Stimulated activated CD4-positive, alpha-beta T cell treated with anti-CD3 and anti-CD28 coated beads, TNF-alpha, amount 100 ng/mL, for 1 hour (primary cell): ENCODE data around the gene SLC13A2.
"Not testable (repeated sequence)": the region's sequence is repeated elsewhere in the genome, so short reads cannot be mapped to it uniquely, and the experiment has no call there.

Experiments used
- DNase-seq, 3 donors: peaks; one replicate each; pipeline ENCODE4 v3.0.0-alpha.2; 2020; ENCODE audit warnings: low read depth in 3 of 3, low spot score in 1 of 3

SLC13A2 gene

GRCh38 chr17:28513476-28513875 is 40.0 kb downstream of the SLC13A2 start:
- no peak for DNase-seq

GRCh38 chr17:28514561-28515002 is 41.1 kb downstream of the SLC13A2 start:
- no peak for DNase-seq

- DNase-seq: no peak
Measured at GRCh38 chr17:28515518-28515917, 42.1 kb downstream of the SLC13A2 start.

GRCh38 chr17:28518132-28518531 is 44.7 kb downstream of the SLC13A2 start:
- DNase-seq: no peak

- DNase-seq: no peak
Measured at GRCh38 chr17:28518578-28518977, 45.1 kb downstream of the SLC13A2 start.

- DNase-seq: no peak
Measured at GRCh38 chr17:28519236-28519635, 45.8 kb downstream of the SLC13A2 start.

GRCh38 chr17:28520687-28521086 is 47.2 kb downstream of the SLC13A2 start:
- DNase-seq: no peak

GRCh38 chr17:28521311-28522085 is 48.1 kb downstream of the SLC13A2 start:
- no peak for DNase-seq

- not testable (repeated sequence) for DNase-seq
Measured at GRCh38 chr17:28522281-28522680, 48.8 kb downstream of the SLC13A2 start.

GRCh38 chr17:28523186-28523585 is 49.7 kb downstream of the SLC13A2 start:
- DNase-seq: no peak

GRCh38 chr17:28523876-28524275 is 50.4 kb downstream of the SLC13A2 start:
- DNase-seq: no peak

- no peak for DNase-seq
Measured at GRCh38 chr17:28524476-28525424, 51.3 kb downstream of the SLC13A2 start.

- DNase-seq: no peak
Measured at GRCh38 chr17:28526381-28526780, 52.9 kb downstream of the SLC13A2 start.

GRCh38 chr17:28527181-28527681 is 53.8 kb downstream of the SLC13A2 start:
- no peak for DNase-seq

GRCh38 chr17:28527859-28528258 is 54.4 kb downstream of the SLC13A2 start:
- no peak for DNase-seq

- no peak for DNase-seq
Measured at GRCh38 chr17:28528327-28529012, 55.0 kb downstream of the SLC13A2 start.

GRCh38 chr17:28529013-28529400 is 55.6 kb downstream of the SLC13A2 start:
- DNase-seq: no peak

GRCh38 chr17:28530250-28530649 is 56.8 kb downstream of the SLC13A2 start:
- DNase-seq: no peak

GRCh38 chr17:28530926-28531325 is 57.5 kb downstream of the SLC13A2 start:
- no peak for DNase-seq

GRCh38 chr17:28532050-28532960 is 58.9 kb downstream of the SLC13A2 start:
- DNase-seq: no peak
